ENCODE results near the gene SESTD1.

GRCh38 chr2:179264368-179265081 is at the start of gene SESTD1:
- TF ChIP-seq, protein P1, sequence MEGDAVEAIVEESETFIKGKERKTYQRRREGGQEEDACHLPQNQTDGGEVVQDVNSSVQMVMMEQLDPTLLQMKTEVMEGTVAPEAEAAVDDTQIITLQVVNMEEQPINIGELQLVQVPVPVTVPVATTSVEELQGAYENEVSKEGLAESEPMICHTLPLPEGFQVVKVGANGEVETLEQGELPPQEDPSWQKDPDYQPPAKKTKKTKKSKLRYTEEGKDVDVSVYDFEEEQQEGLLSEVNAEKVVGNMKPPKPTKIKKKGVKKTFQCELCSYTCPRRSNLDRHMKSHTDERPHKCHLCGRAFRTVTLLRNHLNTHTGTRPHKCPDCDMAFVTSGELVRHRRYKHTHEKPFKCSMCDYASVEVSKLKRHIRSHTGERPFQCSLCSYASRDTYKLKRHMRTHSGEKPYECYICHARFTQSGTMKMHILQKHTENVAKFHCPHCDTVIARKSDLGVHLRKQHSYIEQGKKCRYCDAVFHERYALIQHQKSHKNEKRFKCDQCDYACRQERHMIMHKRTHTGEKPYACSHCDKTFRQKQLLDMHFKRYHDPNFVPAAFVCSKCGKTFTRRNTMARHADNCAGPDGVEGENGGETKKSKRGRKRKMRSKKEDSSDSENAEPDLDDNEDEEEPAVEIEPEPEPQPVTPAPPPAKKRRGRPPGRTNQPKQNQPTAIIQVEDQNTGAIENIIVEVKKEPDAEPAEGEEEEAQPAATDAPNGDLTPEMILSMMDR (IDR thresholded peaks at IDR 0.05; ENCODE audit: low read length): no peak
- no peak for TF ChIP-seq EZH2 (IDR thresholded peaks at IDR 0.05; ENCODE audit: borderline replicate concordance, low read length)

Measured in OCI-LY1 (cell line).